Fibroblast of pulmonary artery (primary cell): ENCODE results near the gene NF2.
"Not testable (repeated sequence)": the region's sequence is repeated elsewhere in the genome, so short reads cannot be mapped to it uniquely, and the experiment has no call there.

Source experiments
- DNase-seq: peaks from one replicate; pipeline ENCODE4 v3.0.0-alpha.2; 2010; ENCODE audit warnings: low read depth
- H3K4me3 ChIP-seq: replicated peaks from 2 replicates; pipeline ENCODE4 v1.5.1; 2011; ENCODE audit warnings: low read depth, mild to moderate bottlenecking, control low read depth, low read length, moderate library complexity
- TF ChIP-seq, protein P1 (sequence below): IDR thresholded peaks from 2 replicates; pipeline ENCODE4 v1.5.1; 2011; ENCODE audit warnings: mild to moderate bottlenecking, control low read depth, low read length, inconsistent platforms; ENCODE audit errors: missing control alignments

NF2 gene

DNA sequence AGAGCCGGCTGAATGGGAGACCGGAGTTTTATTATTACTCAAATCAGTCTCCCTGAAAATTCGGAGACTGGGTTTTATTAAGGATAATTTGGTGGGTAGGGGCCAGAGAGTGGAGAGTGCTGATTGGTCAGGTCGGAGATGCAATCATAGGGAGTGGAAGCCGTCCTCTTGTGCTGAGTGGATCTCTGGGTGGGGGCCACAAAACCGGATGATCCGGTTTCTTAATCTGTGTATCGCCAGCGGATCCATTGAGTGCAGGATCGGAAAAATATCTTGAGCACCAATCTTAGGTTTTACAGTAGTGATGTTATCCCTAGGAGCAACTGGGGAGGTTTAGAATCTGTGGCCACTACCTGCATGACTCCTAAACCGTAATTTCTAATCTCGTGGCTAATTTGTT lies 21.6 kb upstream of the NF2 start:
- H3K4me3 ChIP-seq, result no peak overlapping the region
- DNase-seq, result no peak
- TF ChIP-seq, protein P1, sequence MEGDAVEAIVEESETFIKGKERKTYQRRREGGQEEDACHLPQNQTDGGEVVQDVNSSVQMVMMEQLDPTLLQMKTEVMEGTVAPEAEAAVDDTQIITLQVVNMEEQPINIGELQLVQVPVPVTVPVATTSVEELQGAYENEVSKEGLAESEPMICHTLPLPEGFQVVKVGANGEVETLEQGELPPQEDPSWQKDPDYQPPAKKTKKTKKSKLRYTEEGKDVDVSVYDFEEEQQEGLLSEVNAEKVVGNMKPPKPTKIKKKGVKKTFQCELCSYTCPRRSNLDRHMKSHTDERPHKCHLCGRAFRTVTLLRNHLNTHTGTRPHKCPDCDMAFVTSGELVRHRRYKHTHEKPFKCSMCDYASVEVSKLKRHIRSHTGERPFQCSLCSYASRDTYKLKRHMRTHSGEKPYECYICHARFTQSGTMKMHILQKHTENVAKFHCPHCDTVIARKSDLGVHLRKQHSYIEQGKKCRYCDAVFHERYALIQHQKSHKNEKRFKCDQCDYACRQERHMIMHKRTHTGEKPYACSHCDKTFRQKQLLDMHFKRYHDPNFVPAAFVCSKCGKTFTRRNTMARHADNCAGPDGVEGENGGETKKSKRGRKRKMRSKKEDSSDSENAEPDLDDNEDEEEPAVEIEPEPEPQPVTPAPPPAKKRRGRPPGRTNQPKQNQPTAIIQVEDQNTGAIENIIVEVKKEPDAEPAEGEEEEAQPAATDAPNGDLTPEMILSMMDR, result no peak

DNA sequence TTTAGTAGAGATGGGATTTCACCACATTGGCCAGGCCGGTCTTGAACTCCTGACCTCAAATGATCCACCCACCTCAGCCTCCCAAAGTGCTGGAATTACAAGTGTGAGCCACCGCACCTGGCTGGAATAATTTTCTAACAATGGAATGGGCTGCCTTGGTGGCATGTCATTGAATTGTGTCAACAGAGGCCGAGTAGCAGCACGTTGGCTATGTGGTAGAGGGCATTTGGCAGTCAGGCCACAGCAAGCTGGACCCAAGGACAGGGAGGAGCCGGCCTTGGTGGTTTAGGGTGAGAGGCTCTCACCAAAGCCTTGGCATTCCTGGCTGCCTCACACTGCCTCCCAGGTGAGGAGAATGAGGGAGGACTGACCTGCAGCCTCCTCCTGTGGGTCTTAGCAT lies 18.5 kb upstream of the NF2 start:
- TF ChIP-seq, protein P1, result no peak
- DNase-seq, result no peak
- H3K4me3 ChIP-seq, result no peak overlapping the region

DNA sequence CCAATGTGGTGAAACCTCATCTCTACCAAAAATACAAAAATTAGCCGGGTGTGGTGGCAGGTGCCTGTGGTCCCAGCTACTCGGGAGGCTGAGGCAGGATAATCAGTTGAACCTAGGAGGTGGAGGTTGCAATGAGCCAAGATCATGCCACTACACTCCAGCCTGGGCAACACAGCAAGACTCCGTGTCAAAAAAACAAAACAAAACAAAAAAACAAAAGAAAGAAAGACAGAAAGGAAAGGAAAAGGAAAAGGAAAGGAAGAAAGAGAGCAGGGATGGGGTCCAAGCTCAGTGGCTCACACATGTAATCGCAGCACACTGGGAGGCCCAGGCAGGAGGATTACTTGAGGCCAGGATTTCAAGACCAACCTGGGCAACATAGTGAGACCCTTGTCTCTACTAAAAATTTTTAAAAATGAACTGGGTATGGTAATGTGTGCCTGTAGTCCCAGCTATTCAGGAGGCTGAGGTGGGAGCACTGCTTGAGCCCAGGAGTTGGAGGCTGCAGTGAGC lies 17.2 kb upstream of the NF2 start:
- DNase-seq, H3K4me3 ChIP-seq: not testable (repeated sequence)

DNA sequence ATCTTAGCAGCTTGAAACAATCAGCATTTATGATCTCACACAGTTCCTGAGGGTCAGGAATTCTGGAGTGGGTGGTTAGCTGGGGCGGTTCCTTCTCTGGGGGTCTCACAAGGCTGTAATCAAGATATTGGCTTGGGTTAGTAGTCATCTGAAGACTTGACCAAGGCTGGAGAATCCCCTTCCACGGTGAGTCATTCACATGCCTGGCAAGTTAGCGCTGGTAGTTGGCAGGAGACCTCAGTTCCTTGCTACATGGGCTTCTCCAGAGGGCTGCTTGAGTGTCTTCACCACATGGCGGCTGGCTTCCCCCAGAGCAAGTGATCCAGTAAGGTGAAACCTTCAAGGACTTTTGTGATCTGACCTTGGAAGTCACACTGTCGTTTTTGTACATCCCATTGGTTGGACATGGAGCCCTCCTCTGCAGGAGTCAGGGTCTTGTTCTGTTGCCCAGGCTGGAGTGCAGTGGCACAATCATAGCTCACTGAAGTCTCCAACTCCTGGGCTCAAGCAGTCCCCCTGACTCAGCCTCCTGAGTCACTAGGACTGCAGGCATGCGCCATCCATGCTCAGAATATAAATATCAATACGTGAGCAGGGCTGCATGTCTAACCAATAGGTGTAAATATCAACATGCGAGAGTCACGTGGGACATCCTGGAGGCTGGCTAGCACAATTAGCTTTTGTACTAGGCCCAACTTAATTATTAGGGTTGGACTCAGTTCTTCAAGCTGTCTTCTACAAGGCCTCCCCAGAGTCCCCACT lies 15.3 kb upstream of the NF2 start:
- H3K4me3 ChIP-seq, result no peak overlapping the region
- DNase-seq, result peak; percentile 84
- TF ChIP-seq, protein P1, result no peak

DNA sequence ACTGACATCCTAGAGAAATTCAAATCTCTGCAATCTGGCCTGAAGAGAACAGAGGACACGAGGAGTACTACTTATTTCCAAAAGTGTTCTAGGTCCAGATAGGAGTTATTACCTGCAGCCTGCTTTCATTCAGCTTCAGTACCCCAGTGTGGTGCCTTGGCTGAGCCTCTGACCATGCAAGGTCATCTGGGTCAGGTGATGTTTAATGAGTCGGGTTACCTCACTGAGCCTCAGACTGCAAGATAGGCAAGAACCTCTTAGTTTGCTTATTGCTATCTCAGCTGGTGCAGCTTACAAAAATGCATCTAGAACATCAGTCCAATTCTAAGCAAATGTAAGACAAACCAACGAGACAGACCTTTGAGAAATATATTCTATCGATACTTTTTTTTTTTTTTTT lies 9.5 kb upstream of the NF2 start:
- TF ChIP-seq, protein P1, result no peak
- H3K4me3 ChIP-seq, result no peak overlapping the region
- DNase-seq, result no peak

DNA sequence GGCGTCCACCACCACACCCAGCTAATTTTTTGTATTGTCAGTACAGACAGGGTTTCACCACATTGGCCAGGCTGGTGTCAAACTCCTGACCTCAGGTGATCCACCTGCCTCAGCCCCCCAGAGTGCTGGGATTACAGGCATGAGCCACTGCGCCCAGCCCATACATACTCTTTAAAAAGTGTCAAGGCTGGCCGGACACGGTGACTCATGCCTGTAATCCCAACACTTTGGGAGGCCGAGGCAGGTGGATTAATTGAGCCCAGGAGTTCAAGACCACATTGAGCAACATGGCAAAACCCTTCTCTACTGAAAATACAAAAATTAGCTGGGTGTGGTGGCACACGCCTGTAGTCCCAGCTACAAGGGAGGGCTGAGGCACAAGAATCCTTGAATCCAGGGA lies 9.0 kb upstream of the NF2 start:
- not testable (repeated sequence) for DNase-seq, H3K4me3 ChIP-seq

DNA sequence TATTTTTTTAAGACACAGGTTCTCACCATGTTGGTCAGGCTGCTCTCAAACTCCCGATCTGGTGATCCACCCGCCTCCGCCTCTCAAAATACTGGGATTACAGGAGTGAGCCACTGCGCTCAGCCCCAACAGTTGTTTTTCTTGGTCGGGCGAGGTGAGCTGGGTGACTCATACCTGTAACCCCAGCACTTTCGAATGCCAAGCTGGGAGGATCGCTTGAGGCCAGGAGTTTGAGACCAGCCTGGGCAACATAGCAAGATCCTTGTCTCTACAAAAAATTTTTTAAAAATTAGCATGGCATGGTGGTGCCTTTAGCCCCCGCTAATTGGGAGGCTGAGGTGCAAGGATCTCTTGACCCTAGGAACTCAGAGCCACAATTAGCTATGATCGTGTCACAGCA lies 7.0 kb upstream of the NF2 start:
- no peak for DNase-seq
- H3K4me3 ChIP-seq, result no peak overlapping the region
- TF ChIP-seq, protein P1, result no peak

DNA sequence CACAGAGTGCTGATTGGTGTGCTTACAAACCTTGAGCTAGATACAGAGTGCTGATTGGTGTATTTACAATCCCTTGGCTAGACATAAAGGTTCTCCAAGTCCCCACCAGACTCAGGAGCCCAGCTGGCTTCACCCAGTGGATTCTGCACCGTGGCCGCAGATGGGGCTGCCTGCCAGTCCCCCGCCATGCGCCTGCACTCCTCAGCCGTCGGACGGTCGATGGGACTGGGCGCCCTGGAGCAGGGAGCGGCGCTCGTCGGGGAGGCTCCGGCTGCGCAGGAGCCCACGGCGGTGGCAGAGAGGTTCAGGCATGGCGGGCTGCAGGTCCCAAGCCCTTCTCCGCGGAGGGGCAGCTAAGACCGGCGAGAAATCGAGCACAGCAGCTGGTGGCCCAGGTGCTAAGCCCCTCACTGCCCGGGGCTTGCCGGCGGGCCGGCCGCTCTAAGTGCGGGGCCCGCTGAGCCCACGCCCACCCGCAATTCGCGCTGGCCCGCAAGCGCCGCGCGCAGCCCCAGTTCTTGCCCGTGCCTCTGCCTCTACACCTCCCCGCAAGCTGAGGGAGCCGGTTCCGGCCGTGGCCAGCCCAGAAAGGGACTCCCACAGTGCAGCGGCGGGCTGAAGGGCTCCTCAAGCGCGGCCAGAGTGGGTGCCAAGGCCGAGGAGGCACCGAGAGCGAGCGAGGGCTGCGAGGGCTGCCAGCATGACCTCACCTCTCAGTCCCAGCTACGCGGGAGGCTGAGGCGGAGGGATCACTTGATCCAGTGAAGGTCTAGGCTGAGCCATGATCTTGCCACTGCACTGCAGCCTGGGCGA lies 5.4 kb upstream of the NF2 start:
- DNase-seq, H3K4me3 ChIP-seq: not testable (repeated sequence)
